SK-N-SH (cell line): ENCODE results near the gene TRPM3. TPM values are rescaled to one million over a fixed set of nuclear protein-coding genes. Genes with fewer than 3 reads are reported as not detected.

Experiments
- CTCF ChIA-PET: fragments of 300-600, 350-600 bp; formaldehyde crosslinking; extraction: SDS; loops from one replicate; lab custom pipeline; 2021; lab: Yijun Ruan, JAX
- POLR2A ChIA-PET: fragments of 350-600 bp; sonication (Branson Sonifier 250); formaldehyde crosslinking; extraction: SDS; loops from one replicate; lab custom pipeline; 2020; ENCODE audit warnings: antibody characterized with exemption, inconsistent platforms; lab: Yijun Ruan, JAX
- DNase-seq: peaks from one replicate; pipeline ENCODE4 v3.0.0; 2012
- H2AFZ ChIP-seq: fragments of 200-600 bp; sonication (generic); 2 replicates; pipeline ENCODE4 v1.8.1; 2016; ENCODE audit warnings: antibody characterized with exemption, mild to moderate bottlenecking, low read depth
- H3F3A ChIP-seq: fragments of 200-600 bp; sonication (generic); replicated peaks from 2 replicates; pipeline ENCODE3; 2016; ENCODE audit warnings: antibody characterized with exemption, mild to moderate bottlenecking; ENCODE audit not compliant: insufficient read depth
- H3K27ac ChIP-seq, 2 experiments: fragments of 200-500 bp in 1 of 2; fragments of 200-600 bp in 1 of 2; sonication (Bioruptor generic) in 1 of 2; sonication (generic), shearing (Covaris generic) in 1 of 2; 2 replicates each; pipeline versions ENCODE4 v1.5.1 to v1.6.1; 2014 to 2016; ENCODE audit warnings: low read depth in 2 of 2, inconsistent platforms in 1 of 2, low read length in 1 of 2, mild to moderate bottlenecking in 1 of 2, mixed read lengths in 1 of 2
- H3K27me3 ChIP-seq: fragments of 200-600 bp; sonication (generic), shearing (Covaris generic); 2 replicates; pipeline ENCODE4 v1.6.1; 2016; ENCODE audit warnings: mixed run types; ENCODE audit not compliant: insufficient read depth
- H3K36me3 ChIP-seq, 2 experiments: fragments of 200-500 bp in 1 of 2; fragments of 200-600 bp in 1 of 2; sonication (Bioruptor generic) in 1 of 2; sonication (generic) in 1 of 2; replicated peaks in 1 of 2; 2 replicates each; pipeline versions ENCODE3 to v1.5.1; 2014 to 2016; ENCODE audit warnings: low read length in 1 of 2, mild to moderate bottlenecking in 1 of 2; ENCODE audit not compliant: insufficient read depth in 2 of 2, control insufficient read depth in 1 of 2
- H3K4me1 ChIP-seq, 2 experiments: fragments of 200-500 bp in 1 of 2; fragments of 200-600 bp in 1 of 2; sonication (Bioruptor generic) in 1 of 2; sonication (generic), shearing (Covaris generic) in 1 of 2; 2 replicates each; pipeline versions ENCODE4 v1.5.1 to v1.6.1; 2014 to 2016; ENCODE audit warnings: low read depth in 1 of 2, low read length in 1 of 2, mixed run types in 1 of 2; ENCODE audit not compliant: insufficient read depth in 2 of 2, control insufficient read depth in 1 of 2
- H3K4me2 ChIP-seq: fragments of 200-600 bp; sonication (generic), shearing (Covaris generic); 2 replicates; pipeline ENCODE4 v1.6.1; 2017; ENCODE audit warnings: mixed run types
- H3K4me3 ChIP-seq, 2 experiments: fragments of 200-500 bp in 1 of 2; fragments of 200-600 bp in 1 of 2; sonication (Bioruptor generic) in 1 of 2; sonication (generic), shearing (Covaris generic) in 1 of 2; 2 replicates each; pipeline versions ENCODE4 v1.5.1 to v1.8.1; 2014 to 2016; ENCODE audit warnings: low read depth in 2 of 2, inconsistent platforms in 1 of 2, low read length in 1 of 2, mild to moderate bottlenecking in 1 of 2, mixed read lengths in 1 of 2, moderate library complexity in 1 of 2
- H3K79me2 ChIP-seq: fragments of 200-600 bp; sonication (generic); 2 replicates; pipeline ENCODE4 v1.8.1; 2017; ENCODE audit warnings: mild to moderate bottlenecking; ENCODE audit not compliant: insufficient read depth
- H3K9ac ChIP-seq: fragments of 200-600 bp; sonication (generic); 2 replicates; pipeline ENCODE4 v1.6.1; 2017; ENCODE audit warnings: mixed run types
- H3K9me2 ChIP-seq: fragments of 200-600 bp; sonication (generic); 2 replicates; pipeline ENCODE4 v1.6.1; 2017; ENCODE audit warnings: mixed run types
- H3K9me3 ChIP-seq: fragments of 200-600 bp; sonication (generic); 2 replicates; pipeline ENCODE4 v1.6.1; 2017; ENCODE audit warnings: mixed run types, mild to moderate bottlenecking, moderate library complexity
- H4K20me1 ChIP-seq: fragments of 200-600 bp; sonication (generic); 2 replicates; pipeline ENCODE4 v1.6.1; 2017; ENCODE audit warnings: mild to moderate bottlenecking, mixed run types; ENCODE audit not compliant: insufficient read depth
- EZH2phosphoT487 ChIP-seq: fragments of 200-600 bp; sonication (generic); IDR thresholded peaks from 2 replicates; pipeline ENCODE4 v1.6.1; 2017; ENCODE audit warnings: low read depth, mixed run types, mild to moderate bottlenecking, antibody characterized with exemption, moderate library complexity, borderline replicate concordance
- GATA2 ChIP-seq: sonication (generic); formaldehyde crosslinking; IDR thresholded peaks from 2 replicates; pipeline ENCODE4 v1.5.0; 2020; ENCODE audit warnings: mild to moderate bottlenecking, missing genetic modification reagents
- MAX ChIP-seq: IDR thresholded peaks from 2 replicates; pipeline ENCODE4 v1.4.0; 2012; ENCODE audit warnings: low read depth
- MEF2A ChIP-seq: IDR thresholded peaks from 2 replicates; pipeline ENCODE4 v1.4.0; 2012; ENCODE audit warnings: low read depth, borderline replicate concordance
- RXRA ChIP-seq: IDR thresholded peaks from 2 replicates; pipeline ENCODE4 v1.4.0; 2012; ENCODE audit warnings: low read depth, mild to moderate bottlenecking, borderline replicate concordance
- TAF1 ChIP-seq: IDR thresholded peaks from 2 replicates; pipeline ENCODE4 v1.6.1; 2012; ENCODE audit warnings: low read depth, mild to moderate bottlenecking, low read length, moderate library complexity, borderline replicate concordance
- WGBS: methylation state at CpG from one replicate; pipeline ENCODE4 v1.1.6; 2017; ENCODE audit warnings: low lambda C conversion rate; 5-methylcytosine and 5-hydroxymethylcytosine counted together
- polyA plus RNA-seq, 3 experiments: library from polyadenylated mRNA; depleted of rRNA; stranded (reverse); fragments of >200 nt; gene quantifications; 2 replicates each; pipeline ENCODE4 v1.2.3, GENCODE V29; 2012
- TF ChIP-seq, protein P1 (sequence below): IDR thresholded peaks from 2 replicates; pipeline ENCODE4 v1.6.1; 2012; ENCODE audit warnings: mild to moderate bottlenecking, low read depth, low read length, moderate library complexity
- TF ChIP-seq, protein P2 (sequence below): fragments of 200-600 bp; sonication (generic); IDR thresholded peaks from 2 replicates; pipeline ENCODE4 v1.6.1; 2017; ENCODE audit warnings: antibody characterized with exemption, mild to moderate bottlenecking, moderate library complexity

TRPM3 gene
- polyA plus RNA-seq, 1 of the 3 experiments (the other 2 are of a cell fraction) = not detected

DNA sequence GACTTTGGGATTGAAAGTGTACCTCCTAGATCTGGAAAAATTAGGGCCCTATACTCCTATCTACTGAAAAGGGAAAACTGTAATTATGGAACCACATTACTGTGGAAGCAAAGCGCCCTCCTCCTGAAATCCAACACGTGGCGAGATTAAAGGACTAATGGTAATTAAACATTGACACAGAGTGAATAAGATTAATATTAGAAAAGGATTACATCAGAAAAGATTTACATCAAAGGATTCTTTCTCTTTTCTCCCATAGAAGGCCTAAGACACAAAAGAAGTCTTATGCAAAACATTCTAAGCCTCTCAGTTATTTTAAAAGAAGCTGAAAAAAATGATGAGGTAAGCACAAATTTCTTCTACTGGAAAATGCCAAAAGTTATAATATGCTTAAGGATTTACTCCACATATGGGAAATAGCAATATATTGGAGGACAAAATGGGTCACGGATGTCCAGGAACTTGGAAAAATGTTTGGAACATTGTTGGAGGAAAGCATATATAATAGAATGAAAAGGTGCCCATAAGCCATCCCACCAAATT lies 227.8 kb downstream of the TRPM3 start:
- Histone ChIP-seq H3K79me2 (no peaks in the 10 kb centered on the region), H3K27me3 (peaks cover 10% of the 10 kb centered on the region; the same call in 1 of the 2 replicates), H2AFZ (no peak overlapping the region), H3K9me2 (no peaks in the 10 kb centered on the region), H3K4me1 (no peaks in the 10 kb centered on the region), H3K36me3 (no peaks in the 10 kb centered on the region), H3K4me2 (no peak overlapping the region), H3F3A (no peaks in the 10 kb centered on the region), H3K4me3 (no peak overlapping the region), H3K9ac (no peak overlapping the region), H3K27ac (no peak overlapping the region), H4K20me1 (no peaks in the 10 kb centered on the region), H3K9me3 (no peaks in the 10 kb centered on the region)
- ChIA-PET CTCF (no interaction called here), POLR2A (no interaction called here)
- no peak for DNase-seq
- TF ChIP-seq TAF1 = no peak
- no peak for TF ChIP-seq EZH2phosphoT487
- TF ChIP-seq, protein P1, sequence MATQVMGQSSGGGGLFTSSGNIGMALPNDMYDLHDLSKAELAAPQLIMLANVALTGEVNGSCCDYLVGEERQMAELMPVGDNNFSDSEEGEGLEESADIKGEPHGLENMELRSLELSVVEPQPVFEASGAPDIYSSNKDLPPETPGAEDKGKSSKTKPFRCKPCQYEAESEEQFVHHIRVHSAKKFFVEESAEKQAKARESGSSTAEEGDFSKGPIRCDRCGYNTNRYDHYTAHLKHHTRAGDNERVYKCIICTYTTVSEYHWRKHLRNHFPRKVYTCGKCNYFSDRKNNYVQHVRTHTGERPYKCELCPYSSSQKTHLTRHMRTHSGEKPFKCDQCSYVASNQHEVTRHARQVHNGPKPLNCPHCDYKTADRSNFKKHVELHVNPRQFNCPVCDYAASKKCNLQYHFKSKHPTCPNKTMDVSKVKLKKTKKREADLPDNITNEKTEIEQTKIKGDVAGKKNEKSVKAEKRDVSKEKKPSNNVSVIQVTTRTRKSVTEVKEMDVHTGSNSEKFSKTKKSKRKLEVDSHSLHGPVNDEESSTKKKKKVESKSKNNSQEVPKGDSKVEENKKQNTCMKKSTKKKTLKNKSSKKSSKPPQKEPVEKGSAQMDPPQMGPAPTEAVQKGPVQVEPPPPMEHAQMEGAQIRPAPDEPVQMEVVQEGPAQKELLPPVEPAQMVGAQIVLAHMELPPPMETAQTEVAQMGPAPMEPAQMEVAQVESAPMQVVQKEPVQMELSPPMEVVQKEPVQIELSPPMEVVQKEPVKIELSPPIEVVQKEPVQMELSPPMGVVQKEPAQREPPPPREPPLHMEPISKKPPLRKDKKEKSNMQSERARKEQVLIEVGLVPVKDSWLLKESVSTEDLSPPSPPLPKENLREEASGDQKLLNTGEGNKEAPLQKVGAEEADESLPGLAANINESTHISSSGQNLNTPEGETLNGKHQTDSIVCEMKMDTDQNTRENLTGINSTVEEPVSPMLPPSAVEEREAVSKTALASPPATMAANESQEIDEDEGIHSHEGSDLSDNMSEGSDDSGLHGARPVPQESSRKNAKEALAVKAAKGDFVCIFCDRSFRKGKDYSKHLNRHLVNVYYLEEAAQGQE = no peak
- no peak for TF ChIP-seq GATA2 (CRISPR knock-in tag)
- 4% methylated on average over 4 of the region's 4 CpGs for WGBS

DNA sequence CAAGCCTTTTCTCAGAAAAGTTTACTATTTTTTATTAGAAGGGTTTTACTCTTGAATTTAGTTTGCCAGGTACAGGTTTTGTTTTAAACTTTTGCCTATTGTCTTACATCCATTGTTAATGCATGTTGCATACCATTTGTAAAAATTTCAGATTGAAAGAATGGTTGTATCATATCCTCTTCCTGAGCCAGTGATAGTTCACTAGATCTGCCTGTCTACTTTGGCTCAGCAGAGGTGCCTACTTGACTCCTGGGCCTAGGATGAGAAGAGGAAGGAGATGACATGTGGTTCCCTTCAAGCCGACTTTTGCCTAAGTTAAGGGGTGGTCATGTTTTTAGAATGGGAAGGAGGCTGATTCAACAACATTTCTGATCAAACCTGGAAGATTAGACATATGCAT lies 232.9 kb downstream of the TRPM3 start:
- no peaks in the 10 kb centered on the region for H3K9me3 ChIP-seq

More for the DNA sequence above, 232.9 kb downstream of the TRPM3 start:
- Histone ChIP-seq H3F3A (no peaks in the 10 kb centered on the region), H3K36me3 (no peaks in the 10 kb centered on the region), H3K4me1 (no peaks in the 10 kb centered on the region), H3K9ac (no peak overlapping the region), H3K4me2 (no peak overlapping the region)
- TF ChIP-seq GATA2 (CRISPR knock-in tag) = no peak
- TF ChIP-seq EZH2phosphoT487 = no peak
- no peak for TF ChIP-seq MEF2A
- TF ChIP-seq MAX = no peak
- no peak for TF ChIP-seq RXRA
- TF ChIP-seq, protein P2, sequence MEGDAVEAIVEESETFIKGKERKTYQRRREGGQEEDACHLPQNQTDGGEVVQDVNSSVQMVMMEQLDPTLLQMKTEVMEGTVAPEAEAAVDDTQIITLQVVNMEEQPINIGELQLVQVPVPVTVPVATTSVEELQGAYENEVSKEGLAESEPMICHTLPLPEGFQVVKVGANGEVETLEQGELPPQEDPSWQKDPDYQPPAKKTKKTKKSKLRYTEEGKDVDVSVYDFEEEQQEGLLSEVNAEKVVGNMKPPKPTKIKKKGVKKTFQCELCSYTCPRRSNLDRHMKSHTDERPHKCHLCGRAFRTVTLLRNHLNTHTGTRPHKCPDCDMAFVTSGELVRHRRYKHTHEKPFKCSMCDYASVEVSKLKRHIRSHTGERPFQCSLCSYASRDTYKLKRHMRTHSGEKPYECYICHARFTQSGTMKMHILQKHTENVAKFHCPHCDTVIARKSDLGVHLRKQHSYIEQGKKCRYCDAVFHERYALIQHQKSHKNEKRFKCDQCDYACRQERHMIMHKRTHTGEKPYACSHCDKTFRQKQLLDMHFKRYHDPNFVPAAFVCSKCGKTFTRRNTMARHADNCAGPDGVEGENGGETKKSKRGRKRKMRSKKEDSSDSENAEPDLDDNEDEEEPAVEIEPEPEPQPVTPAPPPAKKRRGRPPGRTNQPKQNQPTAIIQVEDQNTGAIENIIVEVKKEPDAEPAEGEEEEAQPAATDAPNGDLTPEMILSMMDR = no peak
- TF ChIP-seq, all 33 proteins: peak for 0
- Histone ChIP-seq H2AFZ (no peak overlapping the region), H3K27me3 (peaks cover 21% of the 10 kb centered on the region; the same call in 1 of the 2 replicates), H3K9me2 (0 out of 2 replicates have a peak, but pooled peaks cover 3% of the 10 kb centered on the region), H4K20me1 (no peaks in the 10 kb centered on the region), H3K4me3 (no peak overlapping the region), H3K27ac (no peak overlapping the region), H3K79me2 (no peaks in the 10 kb centered on the region)
- DNase-seq = no peak
- CTCF ChIA-PET = no interaction called here
- 0% methylated on average over 1 of the region's 1 CpG for WGBS
- POLR2A ChIA-PET = no interaction called here
